Activated CD4-positive, alpha-beta T cell treated with anti-CD3 and anti-CD28 coated beads for 24 hours (primary cell): ENCODE results near the gene NOL12.
"Not testable (repeated sequence)": the region's sequence is repeated elsewhere in the genome, so short reads cannot be mapped to it uniquely, and the experiment has no call there.

Experiments
- DNase-seq, 2 donors: peaks; one replicate each; pipeline ENCODE4 v3.0.0-alpha.2; 2020; ENCODE audit warnings: low read depth in 2 of 2

Gene NOL12

GRCh38 chr22:37679670-37680069, 6.5 kb upstream of the NOL12 start:
- no peak for DNase-seq

GRCh38 chr22:37680191-37680851, 5.8 kb upstream of the NOL12 start:
- DNase-seq: no peak

DNA sequence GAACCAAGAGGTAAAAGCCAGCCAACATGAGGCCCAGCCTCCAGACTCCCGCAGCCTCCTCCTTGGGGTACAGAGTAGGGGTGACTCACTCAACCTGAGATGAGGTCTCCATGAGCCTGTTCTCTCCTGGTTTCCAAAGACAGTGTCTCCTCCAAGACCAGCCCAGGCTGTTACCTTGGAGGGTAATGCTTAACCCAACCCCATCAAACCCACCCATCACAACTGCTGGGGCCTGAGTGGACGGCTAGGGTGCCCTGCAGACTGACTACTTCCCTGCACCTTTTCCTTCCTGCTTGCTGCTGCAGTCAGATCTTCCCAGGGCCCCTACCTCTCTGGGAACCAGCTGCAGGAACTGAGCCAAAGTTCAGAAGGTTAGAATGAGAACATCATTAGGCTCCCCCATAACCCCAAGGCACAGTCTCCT, 5.1 kb upstream of the NOL12 start:
- DNase-seq: no peak

GRCh38 chr22:37681556-37682049, 4.5 kb upstream of the NOL12 start:
- DNase-seq: peak; percentile 61 to 65

DNA sequence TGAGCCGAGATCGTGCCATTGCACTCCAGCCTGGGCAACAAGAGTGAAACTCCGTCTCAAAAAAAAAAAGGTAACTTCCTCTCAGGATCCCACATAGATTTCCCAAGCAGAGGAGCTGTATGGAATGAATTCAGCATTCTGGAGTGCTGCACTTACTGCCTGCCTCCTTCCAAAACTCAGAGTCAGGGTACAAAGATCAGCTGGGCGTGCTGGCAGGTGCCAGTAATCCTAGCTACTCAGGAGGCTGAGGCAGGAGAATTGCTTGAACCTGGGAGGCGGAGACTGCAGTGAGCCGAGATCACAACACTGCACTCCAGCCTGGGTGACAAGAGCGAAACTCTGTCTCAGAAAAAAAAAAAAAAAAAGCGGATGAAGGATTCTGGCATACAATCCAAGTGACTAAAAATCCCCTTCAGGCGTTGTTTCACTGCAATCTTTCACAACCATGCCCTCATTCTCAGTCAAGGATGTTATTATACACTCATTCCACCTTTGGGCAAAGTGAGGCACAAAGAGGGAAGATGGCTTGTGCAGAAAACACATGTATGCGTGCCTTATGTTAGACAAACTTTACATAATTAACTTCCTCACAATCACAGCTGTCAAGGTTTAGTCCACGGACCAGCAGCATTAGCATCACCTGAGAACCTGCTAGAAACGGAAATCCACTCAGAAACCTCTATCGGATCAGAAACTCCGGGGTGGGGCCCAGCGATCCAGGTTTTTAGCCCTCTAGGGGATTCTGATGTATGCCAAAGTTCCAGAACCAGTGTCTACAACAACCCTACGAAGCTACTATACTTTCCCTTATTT, 1.1 kb upstream of the NOL12 start:
- no peak for DNase-seq

GRCh38 chr22:37690407-37690806, 4.3 kb downstream of the NOL12 start:
- no peak for DNase-seq

DNA sequence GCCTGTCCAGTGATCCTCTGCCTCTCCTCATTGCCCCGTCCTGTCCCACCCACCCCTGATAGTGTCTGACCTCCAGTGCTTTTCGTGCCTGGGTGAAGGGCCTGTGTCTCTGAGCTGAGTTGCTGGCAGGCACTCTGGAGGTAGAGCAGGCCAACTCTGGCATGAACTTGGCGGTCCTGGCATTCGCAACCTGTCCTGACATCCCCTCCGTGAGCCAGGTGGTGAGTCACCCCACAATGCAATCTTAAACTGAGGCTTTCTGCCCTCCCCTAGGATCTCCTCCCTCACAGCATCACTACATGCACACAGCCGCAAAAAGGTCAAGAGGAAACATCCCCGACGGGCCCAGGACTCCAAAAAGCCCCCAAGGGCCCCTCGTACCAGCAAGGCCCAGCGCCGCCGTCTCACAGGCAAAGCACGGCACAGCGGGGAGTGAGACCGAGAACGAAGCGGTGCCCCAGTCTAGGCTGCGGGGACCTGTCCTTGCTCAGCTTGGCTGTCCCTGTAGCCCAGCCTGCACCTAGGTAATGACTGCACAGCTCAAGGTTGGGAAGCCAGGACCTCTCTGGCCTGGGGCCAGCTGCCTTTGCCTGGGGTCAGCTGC, 4.9 kb downstream of the NOL12 start:
- no peak for DNase-seq

GRCh38 chr22:37692627-37693285, 6.6 kb downstream of the NOL12 start:
- no peak for DNase-seq

GRCh38 chr22:37694131-37694530, 8.0 kb downstream of the NOL12 start:
- not testable (repeated sequence) for DNase-seq

GRCh38 chr22:37696260-37696656, 10.1 kb downstream of the NOL12 start:
- DNase-seq: not testable (repeated sequence)

DNA sequence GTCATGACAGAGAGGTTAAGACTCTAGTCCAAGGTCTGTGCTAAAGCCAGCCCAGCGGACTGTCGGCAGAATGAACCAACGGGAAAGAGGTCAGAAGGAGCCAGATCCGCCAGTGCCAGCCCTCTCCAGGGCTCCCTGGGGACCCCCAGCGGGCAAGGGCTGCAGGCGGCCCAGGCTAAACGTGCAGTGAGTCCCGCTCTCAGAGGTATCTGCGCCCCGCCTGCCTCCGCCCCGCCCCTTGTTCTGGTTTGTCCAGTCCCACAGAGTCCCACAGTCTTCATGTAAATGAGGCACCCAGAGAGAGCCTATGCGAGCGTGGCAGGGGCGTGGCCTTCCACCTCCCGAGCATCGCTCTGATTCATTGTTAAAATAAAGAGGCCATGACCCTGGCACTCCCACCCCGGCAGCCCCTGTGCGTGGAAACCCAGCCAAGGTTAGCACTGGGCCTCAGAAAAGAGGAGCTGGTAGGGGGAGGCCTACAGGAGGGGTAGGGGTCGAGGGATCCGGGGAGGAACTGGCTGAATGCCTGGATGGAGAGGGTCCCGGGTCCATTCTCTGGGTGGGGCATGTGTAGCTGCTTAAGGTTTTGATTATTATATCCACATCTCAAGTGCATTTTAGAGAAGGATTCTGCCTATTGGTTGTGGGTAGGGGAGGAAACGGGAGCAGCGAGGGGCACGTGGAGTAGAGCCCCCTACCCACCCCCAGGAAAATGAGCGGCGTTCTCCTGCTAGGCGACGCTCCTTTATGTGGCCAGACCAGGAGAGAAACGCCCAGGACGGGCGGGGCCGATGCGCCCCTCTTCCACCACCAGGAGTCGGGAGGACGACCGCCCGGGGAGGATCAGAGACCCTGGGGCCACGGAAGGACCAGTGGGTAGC, 10.8 kb downstream of the NOL12 start, which contains the start of gene TRIOBP:
Gene TRIOBP, plus strand, starts transcription at position 392 of the 881 bp plus-strand sequence. CDS start 4,318 bp downstream, outside the sequence.
- DNase-seq: peak; percentile 76 to 80

DNA sequence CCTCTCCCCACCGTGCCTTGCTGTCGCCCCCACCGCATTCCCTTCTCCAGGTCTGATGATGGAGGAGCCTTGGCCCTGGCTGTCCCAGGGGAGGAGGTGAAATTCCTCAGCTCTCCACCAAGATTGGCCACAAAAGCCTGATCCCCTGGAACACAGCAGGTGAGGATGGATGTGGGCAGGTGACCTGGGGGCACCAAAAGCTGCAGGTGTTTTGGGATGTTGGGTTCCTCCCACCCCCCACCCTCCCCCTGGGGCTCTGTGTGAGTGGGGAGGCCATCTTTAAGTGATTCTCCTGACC, 11.3 kb downstream of the NOL12 start:
- no peak for DNase-seq

DNA sequence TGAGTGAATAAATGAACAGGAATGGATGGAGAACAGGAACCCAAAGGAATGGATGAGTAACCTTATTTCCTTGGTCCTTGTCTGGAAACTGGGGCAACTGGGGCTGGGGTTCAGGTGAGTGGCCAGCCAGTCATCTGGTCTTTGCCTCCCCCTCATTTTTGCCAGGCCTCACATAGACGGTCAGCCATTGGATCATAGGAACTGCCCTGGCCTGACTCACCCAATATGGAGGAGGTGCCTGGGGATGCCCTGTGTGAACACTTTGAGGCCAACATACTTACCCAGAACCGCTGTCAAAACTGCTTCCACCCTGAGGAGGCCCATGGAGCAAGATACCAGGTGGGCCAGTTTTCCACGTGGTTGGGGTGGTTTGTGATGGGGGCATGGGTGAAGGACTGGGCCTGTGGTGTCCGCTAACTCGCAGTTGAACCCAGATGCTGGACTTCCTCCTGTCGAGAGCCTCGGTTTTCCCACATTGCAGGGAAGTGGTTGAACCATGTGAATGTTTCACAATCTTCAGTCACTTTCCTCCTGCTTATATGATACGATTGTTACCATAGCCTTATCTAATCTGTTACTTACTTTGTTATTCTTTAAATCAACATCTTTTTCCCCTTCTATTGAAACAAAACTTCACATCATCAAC, 15.1 kb downstream of the NOL12 start:
- no peak for DNase-seq

DNA sequence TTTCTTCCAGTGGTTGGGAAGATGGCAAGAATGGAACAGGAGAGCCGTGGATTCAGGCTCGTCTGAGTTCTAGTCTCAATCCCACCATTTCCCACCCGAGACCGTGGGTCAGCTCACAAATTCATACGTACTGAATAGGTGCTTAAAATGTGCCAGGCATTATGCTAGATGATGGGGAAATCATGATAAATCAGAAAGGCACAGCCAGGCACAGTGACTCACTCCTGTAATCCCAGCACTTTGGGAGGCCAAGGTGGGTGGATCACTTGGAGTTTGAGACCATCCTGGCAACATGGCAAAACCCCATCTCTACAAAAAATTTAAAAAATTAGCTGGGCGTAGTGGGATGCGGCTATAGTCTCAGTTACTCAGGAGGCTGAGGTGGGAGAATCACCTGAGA, 17.8 kb downstream of the NOL12 start:
- DNase-seq: no peak

DNA sequence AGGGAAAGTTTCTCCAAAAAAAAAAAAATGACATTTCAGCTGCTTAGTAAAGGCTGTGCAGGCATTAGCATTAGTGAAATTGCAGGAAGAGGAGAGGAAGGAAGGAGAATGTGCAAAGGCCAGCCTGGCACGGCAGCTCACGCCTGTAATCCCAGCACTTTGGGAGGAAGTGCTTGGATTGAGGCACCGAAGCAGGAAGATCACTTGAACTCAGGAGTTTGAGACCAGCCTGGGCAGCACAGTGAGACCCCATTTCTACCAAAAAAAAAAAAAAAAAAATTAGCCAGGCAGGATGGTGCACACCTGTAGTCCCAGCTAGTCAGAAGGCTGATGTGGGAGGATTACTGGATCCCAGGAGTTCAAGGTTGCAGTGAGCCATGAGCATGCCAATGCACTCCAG, 18.5 kb downstream of the NOL12 start:
- no peak for DNase-seq

- no peak for DNase-seq
Measured at GRCh38 chr22:37705205-37705604, 19.1 kb downstream of the NOL12 start.

- no peak for DNase-seq
Measured at GRCh38 chr22:37708580-37709444, 22.7 kb downstream of the NOL12 start.

DNA sequence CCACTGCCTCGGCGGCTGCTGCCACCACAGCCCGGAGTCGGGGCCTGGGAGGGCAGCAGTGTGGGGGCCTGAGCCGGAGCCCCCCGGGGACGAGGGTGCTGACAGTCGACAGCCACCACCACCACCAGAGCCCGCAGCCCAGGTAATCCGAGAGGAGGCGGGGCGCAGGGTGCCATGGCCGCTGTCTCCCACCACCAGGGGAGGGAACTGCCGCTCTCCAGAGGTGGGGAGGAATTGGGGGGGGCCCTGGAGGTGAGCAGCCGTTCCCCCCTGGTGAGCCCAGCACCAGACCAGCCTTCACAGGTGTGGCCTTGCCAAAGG, 23.3 kb downstream of the NOL12 start:
- no peak for DNase-seq

GRCh38 chr22:37710675-37711074, 24.5 kb downstream of the NOL12 start:
- no peak for DNase-seq

DNA sequence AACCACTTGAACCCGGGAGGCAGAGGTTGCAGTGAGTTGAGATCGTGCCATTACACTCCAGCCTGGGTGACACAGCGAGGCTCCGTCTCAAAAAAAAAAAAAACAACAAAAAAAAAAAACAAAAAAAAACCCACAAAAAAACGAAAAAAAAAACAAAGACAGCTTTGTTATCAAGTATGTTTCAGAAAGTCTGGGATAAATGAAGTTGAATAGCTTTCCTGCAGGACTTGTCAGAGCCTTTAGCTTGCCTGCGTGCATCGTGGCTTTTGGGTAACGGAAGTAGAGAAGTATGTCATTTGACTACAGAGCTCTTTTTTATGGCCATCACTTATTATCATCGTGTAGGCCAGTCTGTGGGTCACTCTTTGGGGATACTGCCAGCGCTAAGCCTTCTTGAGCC, 25.3 kb downstream of the NOL12 start:
- DNase-seq: no peak
